ENCODE results near the gene MAD1L1.

DNA sequence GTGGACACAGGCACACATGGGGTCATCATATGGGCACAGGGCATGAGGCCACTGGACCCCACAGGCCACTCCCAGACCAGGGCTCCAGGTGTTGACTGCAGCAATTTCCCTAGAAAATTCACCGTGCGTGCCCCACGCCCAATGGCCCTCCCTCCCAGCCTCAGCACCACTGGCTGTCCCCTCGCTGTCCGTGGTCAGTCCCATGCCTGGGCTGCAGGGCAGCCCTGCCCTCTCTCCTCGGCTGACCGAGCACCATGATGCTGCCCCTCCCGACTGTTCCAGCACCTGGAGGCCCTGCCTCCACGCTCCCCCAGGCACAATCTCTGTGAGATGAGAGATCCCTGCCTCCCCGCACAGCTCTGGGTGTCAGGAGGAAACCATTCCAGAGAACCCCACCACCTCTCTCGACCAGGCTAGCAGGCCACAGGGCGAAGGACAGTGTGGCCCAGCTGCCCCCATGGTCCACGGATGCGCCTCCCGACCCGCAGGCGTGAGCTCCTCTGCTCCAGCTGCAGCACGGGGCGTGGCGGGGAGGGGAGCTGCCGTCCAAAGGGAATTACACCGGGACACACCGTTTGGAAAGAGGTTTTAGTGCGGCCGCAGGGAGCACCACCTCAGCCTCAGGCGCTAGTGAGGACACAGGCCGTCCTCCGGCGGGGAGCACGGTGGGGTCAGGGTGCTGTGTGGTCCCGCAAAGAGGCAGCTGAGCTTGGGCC, 21.8 kb upstream of the MAD1L1 start:
- TF ChIP-seq CTCF (IDR thresholded peaks at IDR 0.05; ENCODE audit: low read depth, low read length, poor library complexity, severe bottlenecking), result no peak
- no peak for TF ChIP-seq EZH2phosphoT487 (IDR thresholded peaks at IDR 0.05; ENCODE audit: borderline replicate concordance, low read length)
